NOMO-1 (cell line): Measurements from ENCODE around the gene SLC39A10.

Source experiments
- DNase-seq, 2 experiments: peaks; one replicate each; lab custom pipeline; 2025; ENCODE audit not compliant: unreplicated experiment in 2 of 2; lab: John Stamatoyannopoulos, UW

The SLC39A10 gene, protein sequence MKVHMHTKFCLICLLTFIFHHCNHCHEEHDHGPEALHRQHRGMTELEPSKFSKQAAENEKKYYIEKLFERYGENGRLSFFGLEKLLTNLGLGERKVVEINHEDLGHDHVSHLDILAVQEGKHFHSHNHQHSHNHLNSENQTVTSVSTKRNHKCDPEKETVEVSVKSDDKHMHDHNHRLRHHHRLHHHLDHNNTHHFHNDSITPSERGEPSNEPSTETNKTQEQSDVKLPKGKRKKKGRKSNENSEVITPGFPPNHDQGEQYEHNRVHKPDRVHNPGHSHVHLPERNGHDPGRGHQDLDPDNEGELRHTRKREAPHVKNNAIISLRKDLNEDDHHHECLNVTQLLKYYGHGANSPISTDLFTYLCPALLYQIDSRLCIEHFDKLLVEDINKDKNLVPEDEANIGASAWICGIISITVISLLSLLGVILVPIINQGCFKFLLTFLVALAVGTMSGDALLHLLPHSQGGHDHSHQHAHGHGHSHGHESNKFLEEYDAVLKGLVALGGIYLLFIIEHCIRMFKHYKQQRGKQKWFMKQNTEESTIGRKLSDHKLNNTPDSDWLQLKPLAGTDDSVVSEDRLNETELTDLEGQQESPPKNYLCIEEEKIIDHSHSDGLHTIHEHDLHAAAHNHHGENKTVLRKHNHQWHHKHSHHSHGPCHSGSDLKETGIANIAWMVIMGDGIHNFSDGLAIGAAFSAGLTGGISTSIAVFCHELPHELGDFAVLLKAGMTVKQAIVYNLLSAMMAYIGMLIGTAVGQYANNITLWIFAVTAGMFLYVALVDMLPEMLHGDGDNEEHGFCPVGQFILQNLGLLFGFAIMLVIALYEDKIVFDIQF

DNA sequence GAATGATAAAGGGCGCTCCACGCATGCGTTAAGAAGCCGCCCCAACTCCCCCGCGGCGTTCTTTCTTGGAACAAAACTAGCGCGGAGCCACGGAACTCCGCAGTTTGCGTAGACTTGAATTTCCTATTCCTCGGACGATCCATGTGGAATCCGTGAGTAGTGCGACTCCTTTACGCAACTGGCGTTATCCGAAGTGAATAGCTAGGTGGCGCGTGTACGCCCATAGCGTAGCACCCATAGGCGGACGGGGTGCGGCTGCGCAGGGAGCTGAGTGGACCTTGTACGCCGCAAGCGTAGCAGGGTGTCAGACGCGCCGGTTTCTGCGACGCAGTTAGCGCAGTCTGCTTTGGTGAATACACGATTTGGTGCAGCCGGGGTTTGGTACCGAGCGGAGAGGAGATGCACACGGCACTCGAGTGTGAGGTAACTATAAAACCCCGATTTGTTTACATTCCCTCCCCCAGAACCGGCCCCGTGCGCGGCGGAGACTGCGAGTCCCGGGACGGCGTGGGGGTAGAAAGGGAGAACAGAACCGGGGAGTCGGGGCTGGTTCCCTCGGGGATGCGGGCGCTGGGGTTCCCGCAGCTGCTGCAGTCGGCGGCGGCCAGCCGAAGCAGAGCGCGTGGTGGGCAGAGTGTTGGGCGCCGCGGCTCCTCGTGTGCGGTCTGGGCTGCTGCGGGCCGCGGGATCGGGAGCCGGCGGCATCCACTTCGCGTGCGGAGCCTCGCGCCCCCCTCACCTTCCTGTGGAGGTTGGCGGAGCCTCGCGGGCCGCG is at the start of gene SLC39A10:
TSS of gene SLC39A10 (plus strand) at position 368 of the 775 bp plus-strand sequence. CDS start 22,817 bp downstream, outside the sequence.
- DNase-seq, result peak; percentile 87 to 97

DNA sequence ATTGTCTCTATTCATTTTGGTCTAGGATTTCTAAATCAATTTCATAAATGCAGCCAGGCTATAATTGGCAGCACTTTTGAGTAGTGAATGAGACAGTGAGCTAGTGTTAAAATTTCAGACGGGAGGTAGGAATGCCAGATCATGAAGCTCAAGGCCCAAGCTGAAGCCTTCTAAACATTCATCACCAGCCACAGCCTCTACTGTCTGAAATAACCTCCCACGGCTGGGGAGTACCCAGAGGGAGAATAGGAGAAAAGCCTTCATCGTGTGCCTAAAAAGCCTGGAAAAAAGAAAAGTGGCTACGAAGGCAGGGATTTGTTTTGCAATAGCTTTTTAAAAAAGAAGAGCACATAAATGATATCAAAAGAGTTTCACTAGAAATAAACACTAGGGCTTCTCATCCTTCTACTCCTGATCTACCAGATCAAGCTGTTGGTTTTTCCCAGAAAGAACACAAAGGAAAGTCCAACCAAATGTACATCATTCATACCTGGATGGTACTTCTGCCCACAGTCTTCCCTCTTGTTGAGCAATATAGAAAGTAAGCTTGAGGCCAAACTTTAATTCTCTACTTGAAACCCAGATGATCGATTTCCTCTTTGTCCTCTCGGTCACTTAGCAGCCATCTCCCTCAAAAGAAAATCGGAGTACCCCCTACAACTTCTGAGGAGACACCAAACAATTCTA is 48.1 kb upstream of the SLC39A10 start:
- peak in 1 of 2 experiments; percentile 8 for DNase-seq

DNA sequence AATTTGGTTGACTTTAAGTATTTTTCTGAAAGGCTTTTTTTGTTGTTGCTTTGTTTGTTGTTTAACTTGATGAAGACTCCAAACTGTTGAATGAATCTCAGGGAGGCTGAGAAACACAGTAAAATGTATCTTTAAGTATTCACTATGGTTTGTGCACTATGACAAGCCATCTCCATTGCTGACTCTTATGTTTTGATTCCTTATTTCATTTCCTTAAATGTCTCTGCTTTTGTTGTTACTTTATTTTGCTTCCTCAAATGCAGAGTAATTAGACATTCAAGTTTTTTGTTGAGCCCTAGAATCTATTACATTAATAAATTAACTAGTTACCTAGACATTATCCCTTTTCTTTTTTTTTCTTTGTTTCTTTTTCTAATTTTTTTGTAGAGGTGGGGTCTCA is 46.3 kb upstream of the SLC39A10 start:
- peak; percentile 68 to 93 for DNase-seq

DNA sequence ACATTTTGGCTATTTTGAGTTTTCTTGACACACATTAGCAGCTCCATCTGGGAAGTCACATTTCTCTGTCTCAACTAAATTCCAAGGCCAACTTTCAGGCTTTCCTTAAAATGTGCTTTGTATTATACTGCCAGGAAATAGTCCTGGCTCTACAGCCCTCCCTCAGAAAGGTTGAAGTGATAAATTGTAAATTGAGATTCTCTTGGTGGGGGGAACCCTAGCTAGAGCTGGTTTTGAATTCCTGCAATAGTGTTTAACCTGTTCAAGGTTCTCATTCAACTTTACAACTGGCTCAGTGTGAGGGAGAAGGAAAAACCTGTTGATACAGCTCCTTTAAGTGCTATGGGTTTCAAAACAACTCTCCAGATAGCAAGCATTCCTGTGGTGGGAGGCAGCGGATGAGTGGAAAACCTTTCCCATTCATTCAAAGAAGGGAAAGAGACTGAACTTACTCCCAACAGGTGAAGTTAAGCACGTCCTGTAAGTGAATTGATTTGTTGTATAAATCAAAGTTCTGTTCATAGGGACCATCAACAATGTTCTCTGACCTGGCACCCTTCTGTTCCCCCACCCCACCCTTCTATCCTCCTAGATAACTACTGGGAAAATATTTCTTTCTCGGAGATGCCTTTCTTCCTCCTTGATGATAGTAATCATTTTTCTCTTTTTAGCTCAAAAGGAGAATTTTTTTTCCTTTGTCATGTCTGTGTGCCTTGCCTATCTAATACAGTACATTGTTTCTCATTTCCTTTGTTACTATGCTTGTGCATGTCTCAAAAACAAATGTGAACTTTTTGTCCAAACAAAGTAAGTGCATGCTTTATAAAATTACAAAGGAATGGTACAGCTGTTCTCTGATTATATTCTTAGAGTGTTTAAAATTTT is 44.2 kb upstream of the SLC39A10 start:
- no peak for DNase-seq

DNA sequence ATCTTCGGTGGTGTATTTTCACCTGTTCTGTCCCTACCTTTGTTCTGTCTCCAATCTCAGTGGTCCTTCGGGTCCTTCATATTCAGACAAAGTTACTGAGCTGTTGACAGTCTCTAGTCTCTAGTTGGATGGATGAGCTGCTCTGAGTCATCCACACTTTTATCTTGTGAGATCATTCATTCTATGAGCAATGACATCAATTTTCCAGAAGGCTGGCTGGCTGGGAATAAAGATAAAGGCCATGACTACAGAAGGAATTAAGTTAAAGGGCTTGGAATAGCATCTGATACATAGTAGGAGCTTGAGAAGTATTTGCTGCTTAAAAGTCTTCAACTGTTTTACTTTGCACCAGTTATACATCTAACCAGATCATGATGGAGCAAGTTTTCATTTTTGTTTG is 43.1 kb upstream of the SLC39A10 start:
- DNase-seq, result no peak

DNA sequence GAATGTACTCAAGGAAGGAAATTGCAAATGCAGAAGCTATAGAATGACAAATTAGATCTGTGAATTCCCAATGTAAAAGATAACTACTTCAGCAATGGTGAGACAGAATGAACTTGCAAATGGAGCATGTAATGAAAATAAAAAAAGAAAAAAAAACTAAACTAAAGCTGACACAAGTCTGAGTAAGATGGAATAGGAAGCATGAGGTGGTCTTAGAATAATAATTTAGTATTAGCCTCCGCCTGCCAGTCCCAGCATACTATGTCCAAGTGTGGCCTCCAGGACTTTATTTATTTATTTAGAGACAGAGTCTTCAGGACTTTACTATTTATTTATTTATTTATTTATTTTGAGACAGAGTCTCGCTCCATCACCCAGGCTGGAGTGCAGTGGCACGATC is 37.4 kb upstream of the SLC39A10 start:
- DNase-seq, result no peak

DNA sequence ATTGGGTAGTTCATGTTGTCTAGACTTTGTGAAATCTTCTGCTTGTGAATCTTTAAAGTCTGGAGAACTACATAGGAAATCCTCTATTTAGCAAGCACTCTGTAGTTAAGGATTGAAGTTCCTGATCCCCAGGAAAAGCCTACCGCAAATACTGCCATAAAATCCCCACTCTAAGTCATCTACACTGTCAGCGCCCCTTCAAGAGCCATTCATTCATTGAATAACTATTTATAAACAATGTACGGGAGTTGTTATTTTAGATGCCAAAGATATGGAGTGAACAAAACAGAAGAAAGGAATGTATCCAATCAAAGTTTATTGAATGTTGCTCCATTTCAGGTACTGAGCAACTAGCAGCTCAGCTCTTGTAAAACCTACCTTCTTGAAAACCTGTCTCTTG is 36.5 kb upstream of the SLC39A10 start:
- DNase-seq, result no peak

DNA sequence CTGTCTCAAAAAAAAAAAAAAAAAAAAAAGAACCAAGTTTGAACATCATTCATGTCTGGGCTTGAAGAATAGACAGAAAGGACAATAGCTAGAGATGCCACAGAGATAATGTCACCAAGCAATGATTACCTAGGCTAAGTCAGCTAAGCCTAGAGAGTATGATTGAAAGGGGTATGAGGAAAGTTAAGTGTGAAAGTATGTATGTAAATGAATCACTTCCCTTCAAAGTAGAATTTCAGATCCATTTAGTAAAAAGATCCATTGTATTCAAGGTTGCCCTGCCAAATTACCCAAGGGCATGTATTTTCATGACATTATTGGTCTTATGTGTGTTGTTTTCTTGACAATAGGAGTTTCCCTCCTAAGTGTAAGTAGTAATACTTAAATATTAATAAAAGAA is 34.1 kb upstream of the SLC39A10 start:
- DNase-seq, result no peak

DNA sequence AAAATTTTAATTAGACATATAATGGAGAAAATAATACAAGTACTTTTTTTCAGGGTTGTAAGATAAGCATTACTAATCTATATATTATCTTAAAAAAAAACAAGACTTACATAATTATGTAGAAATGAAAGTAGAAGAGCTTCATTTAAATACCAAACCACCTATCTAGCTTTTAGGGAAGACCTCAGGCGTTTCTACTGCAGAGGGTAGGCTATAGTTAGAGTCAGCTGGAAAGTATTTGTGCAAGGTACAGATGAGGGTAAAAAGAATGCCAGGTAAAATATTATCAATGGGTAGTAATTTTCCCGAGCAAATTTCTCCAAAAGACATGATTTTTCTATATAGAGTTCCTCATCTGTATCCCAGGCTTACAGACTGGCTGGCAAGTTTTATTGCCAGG is 30.5 kb upstream of the SLC39A10 start:
- DNase-seq, result peak in 1 of 2 experiments; percentile 28

DNA sequence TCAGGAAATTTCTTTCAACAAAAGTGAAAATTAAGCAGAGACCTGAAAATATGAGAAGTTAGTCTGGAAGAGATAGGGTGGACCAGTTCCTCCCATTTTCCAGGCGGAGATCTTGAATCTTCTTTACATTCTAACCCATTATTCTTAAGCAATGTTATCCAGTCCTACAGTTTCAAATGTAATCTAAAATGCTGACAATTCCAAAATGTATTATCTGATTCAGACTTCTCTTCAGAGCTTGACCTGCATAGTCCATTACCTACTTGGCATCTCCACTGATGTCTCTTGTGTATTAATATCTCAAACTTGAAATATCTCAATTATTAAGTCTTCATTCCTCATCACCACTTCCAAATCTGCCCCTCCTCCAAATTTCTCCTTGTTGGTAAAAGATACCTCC is 28.4 kb upstream of the SLC39A10 start:
- no peak for DNase-seq

DNA sequence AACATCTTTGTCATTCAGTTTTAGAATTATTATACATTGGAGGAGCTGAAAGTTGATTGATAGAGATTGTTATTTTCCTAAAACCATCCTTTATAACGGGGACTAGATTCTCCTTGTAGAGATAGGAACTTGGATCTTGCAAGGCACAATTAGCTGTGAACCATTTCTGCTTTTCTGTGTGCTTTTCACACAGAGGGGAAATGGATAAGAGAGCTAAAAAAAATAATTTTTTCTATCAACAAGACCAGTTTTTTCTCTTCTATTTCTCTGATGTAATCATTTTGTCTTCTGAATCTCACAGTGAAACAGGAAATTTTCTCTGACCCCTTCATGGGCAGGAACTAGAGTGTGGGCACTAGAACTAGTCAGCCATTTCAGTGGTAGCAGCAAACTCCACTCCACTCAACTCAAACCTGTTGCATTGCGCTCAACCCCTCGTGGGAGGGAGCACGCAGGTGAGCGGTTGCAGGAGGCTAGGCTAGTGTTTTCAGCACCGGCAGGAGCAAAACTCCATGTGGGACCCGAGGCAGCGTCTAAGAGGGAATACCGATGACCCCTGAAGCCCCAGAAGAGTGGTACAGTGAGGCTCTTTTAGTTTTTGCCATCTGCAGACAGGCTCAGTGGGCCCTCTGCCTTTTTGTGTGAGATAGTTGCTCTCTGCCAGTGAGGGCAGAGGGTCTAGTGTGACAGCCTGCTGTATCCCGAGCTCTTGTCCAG is 24.0 kb upstream of the SLC39A10 start:
- DNase-seq, result peak; percentile 31 to 70

DNA sequence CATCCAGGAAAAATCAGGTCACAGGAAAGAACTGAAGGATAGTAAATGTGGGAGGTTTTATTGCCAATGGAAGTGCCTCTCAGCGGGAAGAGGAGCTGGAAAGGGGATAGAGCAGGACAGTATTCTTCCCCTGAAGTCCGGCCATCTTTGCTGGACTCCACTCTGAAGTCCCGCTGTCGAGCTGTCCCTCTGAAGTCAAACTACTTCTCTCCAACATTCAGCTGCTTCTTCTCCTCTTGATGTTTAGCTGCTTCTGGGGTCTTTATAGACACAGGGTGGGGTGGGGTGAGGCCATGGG is 23.5 kb upstream of the SLC39A10 start:
- DNase-seq, result no peak

DNA sequence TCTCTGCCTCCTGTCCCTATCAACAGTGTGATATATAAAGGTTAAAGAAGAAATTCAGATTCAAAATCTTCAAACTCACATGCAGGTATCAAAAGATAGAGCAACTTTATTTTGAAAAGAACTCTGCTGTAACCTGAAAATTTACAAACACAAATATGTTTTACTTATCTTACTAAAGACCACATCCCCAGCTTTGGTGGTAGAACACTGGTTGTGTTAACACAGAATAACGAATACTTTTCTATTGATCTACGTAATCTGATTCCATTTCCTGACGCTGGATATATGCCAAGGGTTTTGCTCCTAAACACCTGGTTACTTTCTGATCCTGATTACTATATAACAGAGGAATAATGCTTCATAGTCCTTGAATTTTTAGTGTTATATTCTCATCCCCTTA is 23.1 kb upstream of the SLC39A10 start:
- no peak for DNase-seq

DNA sequence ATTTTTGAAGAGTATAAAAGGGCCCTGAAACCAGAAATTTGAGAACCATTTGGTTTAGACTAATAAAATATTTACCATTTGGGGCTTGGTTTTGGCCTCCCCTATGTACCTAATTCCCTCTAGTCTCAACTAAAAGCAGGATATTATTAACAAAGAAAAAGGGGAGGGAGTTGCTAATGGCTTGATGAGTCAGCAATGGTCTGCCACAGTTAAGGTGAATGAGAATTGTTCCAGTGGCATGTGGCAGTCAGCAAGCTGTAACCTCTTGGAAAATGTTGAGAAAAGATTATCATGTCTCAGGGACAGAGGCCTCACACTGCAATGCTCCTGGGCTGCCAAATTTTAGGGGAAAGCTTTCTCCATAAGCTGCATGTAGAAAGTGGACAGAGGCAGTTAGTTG is 20.1 kb upstream of the SLC39A10 start:
- DNase-seq, result no peak

DNA sequence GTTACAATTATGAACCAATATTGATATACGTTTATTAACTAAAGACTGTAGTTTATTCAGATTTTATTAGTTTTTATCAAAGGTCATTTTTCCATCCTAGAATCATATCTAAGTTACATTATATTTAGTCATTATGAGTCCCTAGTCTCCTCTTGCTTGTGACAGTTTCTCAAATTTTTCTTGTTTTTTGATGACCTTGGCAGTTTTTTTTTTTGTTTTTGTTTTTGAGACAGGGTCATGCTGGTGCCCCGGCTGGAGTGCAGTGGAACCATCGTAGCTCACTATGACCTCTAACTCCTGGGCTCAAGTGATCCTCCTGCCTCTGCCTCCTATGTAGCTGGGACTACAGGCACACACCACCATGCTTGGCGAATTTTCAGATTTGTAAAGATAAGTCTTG is 18.3 kb upstream of the SLC39A10 start:
- no peak for DNase-seq

DNA sequence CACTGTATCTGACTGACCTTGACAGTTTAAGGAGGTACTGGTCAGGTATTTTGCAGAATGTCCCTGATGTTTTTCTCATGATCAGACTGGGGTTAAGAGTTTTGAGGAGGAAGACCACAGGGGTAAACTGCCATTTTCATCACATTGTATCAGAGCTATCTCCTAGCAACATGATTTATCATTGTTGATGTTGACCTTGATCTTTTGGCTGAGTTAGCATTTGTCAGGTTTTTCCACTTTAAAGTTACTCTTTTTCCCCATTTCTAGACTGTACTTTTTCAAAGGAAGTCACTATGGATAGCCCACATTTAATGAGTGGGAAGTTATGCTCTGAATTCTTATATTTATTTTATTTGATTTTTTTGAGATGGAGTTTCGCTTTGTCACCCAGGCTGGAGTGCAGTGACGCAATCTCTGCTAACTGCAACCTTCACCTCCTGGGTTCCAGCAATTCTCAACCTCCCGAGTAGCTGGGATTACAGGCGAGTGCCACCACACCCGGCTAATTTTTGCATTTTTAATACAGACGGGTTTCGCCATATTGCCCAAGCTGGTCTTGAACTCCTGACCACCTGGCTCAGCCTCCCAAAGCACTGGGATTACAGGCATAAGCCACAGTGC is 17.7 kb upstream of the SLC39A10 start:
- DNase-seq, result no peak

DNA sequence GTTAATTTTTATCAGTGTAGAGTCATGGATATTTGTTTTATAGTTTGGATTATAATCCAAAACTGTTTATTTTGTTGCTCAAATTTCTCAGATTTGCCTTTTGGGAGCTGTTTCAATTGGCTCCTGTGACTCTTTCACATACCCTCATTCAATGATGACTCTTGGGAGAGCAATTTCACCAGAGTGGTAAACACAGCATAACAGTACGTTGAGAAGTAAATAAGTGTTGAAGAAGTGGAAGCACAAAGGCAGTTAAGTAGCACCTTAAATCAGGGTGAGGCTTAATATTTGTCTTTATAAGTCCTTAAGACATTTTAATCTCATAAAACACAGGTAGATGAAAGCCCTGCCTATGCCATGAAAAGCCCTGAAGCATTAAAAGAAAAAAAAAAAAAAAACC is 17.1 kb upstream of the SLC39A10 start:
- DNase-seq, result no peak

DNA sequence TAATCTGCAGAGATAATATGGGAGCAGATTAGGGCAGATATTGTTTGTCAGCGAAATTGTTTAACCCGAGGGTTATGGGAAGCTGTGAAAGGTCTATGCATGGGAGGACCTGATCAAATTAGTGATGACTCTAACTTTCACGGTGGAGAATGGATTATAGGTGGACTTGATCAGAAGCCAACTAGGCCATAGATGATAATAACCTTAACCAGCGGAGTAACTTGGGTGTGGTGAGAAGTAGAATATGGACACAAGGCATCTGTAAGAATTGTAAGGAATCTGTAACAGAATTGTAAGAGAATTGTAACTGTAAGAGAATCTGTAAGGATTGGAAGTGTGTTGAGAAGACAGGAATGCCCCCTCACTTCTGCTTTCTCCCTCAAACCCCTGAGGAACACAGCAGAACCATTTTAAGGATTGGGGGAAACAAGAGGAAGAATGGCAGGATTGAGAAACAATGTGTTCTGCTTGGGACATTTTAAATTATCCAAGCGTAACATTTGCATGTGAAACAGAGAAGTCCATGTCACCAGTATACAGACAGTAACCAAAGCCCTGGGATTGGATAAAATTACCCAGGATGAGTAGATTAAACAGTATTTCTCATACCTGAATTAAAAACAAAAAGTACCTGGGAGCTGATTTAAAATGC is 14.9 kb upstream of the SLC39A10 start:
- peak in 1 of 2 experiments; percentile 19 for DNase-seq
